ENCODE data around the gene VPS4B.

Gene VPS4B

GRCh38 chr18:63339920-63340484, 82.3 kb downstream of the VPS4B start:
- H3K4me3 ChIP-seq = no peak overlapping the region
- peak overlapping the region in 5 of 21 experiments; percentile 6 to 47 (median 27) for H3K27ac ChIP-seq

All from skin epidermis (tissue), 12 donors.